Measurements from ENCODE around the gene HRH1. TPM values are rescaled to one million over a fixed set of nuclear protein-coding genes. Genes with fewer than 3 reads are reported as not detected.

Gene HRH1
- total RNA-seq, 3 donors from 2014 or later (not counting 1 experiment from before 2014, with no cell fraction given): not detected

- H3K27ac Mint-ChIP-seq: no peak overlapping the region
- Histone ChIP-seq H3K27ac (ENCODE audit: low read length) (no peak overlapping the region), H3K27me3 (ENCODE audit: control insufficient read depth, insufficient read depth, low read length) (no peaks in the 10 kb centered on the region), H3K4me3 (ENCODE audit: low read length) (no peak overlapping the region), H3K4me1 (ENCODE audit: control insufficient read depth, insufficient read depth, low read length) (peaks cover 7% of the 10 kb centered on the region), H3K9me3 (ENCODE audit: control insufficient read depth, insufficient read depth, low read length) (no peaks in the 10 kb centered on the region), H3K36me3 (ENCODE audit: control insufficient read depth, insufficient read depth, low read length) (no peaks in the 10 kb centered on the region)
- H3K9me3 Mint-ChIP-seq: no peaks in the 10 kb centered on the region
- no peak overlapping the region for H3K4me3 Mint-ChIP-seq
- peaks cover 15 to 25% of the 10 kb centered on the region in 2 donors for H3K27me3 Mint-ChIP-seq (ENCODE audit: low read depth in 2 of 2)
- WGBS (ENCODE audit: insufficient coverage): 91% methylated on average over 5 of the region's 5 CpGs
- no peak for ATAC-seq
- intact Hi-C loops (cut with micrococcal nuclease): no loop called here
- H3K4me1 Mint-ChIP-seq: peaks cover 8 to 10% of the 10 kb centered on the region in 2 donors
- TF ChIP-seq, protein P1, sequence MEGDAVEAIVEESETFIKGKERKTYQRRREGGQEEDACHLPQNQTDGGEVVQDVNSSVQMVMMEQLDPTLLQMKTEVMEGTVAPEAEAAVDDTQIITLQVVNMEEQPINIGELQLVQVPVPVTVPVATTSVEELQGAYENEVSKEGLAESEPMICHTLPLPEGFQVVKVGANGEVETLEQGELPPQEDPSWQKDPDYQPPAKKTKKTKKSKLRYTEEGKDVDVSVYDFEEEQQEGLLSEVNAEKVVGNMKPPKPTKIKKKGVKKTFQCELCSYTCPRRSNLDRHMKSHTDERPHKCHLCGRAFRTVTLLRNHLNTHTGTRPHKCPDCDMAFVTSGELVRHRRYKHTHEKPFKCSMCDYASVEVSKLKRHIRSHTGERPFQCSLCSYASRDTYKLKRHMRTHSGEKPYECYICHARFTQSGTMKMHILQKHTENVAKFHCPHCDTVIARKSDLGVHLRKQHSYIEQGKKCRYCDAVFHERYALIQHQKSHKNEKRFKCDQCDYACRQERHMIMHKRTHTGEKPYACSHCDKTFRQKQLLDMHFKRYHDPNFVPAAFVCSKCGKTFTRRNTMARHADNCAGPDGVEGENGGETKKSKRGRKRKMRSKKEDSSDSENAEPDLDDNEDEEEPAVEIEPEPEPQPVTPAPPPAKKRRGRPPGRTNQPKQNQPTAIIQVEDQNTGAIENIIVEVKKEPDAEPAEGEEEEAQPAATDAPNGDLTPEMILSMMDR (IDR thresholded peaks at IDR 0.05): no peak
- H3K36me3 Mint-ChIP-seq: no peaks in the 10 kb centered on the region
- DNase-seq: no peak
These were observed 9.3 kb upstream of the HRH1 start for GRCh38 chr3:11144996-11145395.

- Mint-ChIP-seq H3K9me3 (no peaks in the 10 kb centered on the region), H3K4me3 (no peak overlapping the region), H3K36me3 (no peaks in the 10 kb centered on the region), H3K4me1 (peaks cover 0 to under 1% of the 10 kb centered on the region in 2 donors), H3K27ac (no peak overlapping the region), H3K27me3 (ENCODE audit: low read depth in 2 of 2) (peaks cover 16 to 21% of the 10 kb centered on the region in 2 donors)
- Histone ChIP-seq H3K9me3 (ENCODE audit: control insufficient read depth, insufficient read depth, low read length) (no peaks in the 10 kb centered on the region), H3K27me3 (ENCODE audit: control insufficient read depth, insufficient read depth, low read length) (no peaks in the 10 kb centered on the region), H3K36me3 (ENCODE audit: control insufficient read depth, insufficient read depth, low read length) (no peaks in the 10 kb centered on the region), H3K4me1 (ENCODE audit: control insufficient read depth, insufficient read depth, low read length) (no peaks in the 10 kb centered on the region), H3K27ac (ENCODE audit: low read length) (no peak overlapping the region), H3K4me3 (ENCODE audit: low read length) (no peak overlapping the region)
- 88% methylated on average over 3 of the region's 3 CpGs for WGBS (ENCODE audit: insufficient coverage)
- TF ChIP-seq, protein P1 (IDR thresholded peaks at IDR 0.05): no peak
- no peak for ATAC-seq
- intact Hi-C loops (cut with micrococcal nuclease): no loop called here
- DNase-seq: no peak
These were observed 8.4 kb upstream of the HRH1 start for GRCh38 chr3:11145888-11146287.

DNA sequence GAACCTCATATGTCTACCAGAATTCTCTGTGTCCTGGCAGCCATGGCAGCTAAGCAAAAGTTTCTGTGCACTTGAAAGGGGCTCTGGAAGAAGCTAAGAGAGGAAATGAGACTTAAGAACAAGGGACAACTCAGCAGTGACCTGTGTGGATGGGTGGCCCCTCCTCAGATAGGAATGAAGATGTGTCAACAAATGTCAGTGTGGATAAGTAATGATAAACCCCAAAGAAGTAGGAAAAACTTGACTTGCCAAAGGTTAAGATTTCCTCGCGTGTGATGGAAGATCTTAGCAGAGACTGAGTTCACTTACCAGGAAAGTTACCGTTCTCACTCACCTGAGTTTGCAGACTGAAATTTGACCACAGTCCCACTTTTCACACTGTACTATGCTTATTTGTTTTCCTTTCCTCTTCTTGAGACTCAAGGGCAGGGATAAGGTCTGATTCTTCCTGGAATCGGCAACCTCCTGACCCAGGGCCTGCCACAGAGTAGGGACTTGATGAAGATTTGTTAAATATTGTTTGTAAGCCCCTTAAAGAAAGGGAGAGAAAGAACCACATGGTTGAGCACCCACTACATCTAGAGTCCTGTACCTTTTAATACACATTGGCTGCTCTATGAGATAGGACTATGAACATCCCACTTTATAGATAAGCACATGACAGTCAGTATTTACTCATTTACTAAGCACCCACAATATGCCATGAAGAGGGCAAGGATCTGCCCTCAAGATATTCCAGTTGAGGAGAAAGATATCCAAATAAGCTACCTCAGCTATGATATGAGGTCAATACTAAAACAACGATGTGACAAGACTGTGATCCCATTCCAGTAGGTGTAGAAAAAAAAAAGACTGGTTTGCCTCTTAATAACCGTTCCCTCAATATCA is 7.3 kb upstream of the HRH1 start:
- Histone ChIP-seq H3K4me1 (ENCODE audit: control insufficient read depth, insufficient read depth, low read length) (no peaks in the 10 kb centered on the region), H3K4me3 (ENCODE audit: low read length) (no peak overlapping the region), H3K36me3 (ENCODE audit: control insufficient read depth, insufficient read depth, low read length) (no peaks in the 10 kb centered on the region), H3K27ac (ENCODE audit: low read length) (no peak overlapping the region), H3K27me3 (ENCODE audit: control insufficient read depth, insufficient read depth, low read length) (no peaks in the 10 kb centered on the region), H3K9me3 (ENCODE audit: control insufficient read depth, insufficient read depth, low read length) (no peaks in the 10 kb centered on the region)
- no peak overlapping the region for H3K27ac Mint-ChIP-seq
- TF ChIP-seq, protein P1 (IDR thresholded peaks at IDR 0.05): no peak
- H3K4me1 Mint-ChIP-seq: no peaks in the 10 kb centered on the region
- 95% methylated on average over 5 of the region's 6 CpGs for WGBS (ENCODE audit: insufficient coverage)
- H3K36me3 Mint-ChIP-seq: no peaks in the 10 kb centered on the region
- ATAC-seq (no peak), DNase-seq (no peak)
- intact Hi-C loops (cut with micrococcal nuclease): no loop called here
- peaks cover 21 to 25% of the 10 kb centered on the region in 2 donors for H3K27me3 Mint-ChIP-seq (ENCODE audit: low read depth in 2 of 2)
- no peaks in the 10 kb centered on the region for H3K9me3 Mint-ChIP-seq
- no peak overlapping the region for H3K4me3 Mint-ChIP-seq
